T-helper 17 cell (primary cell): ENCODE data around the gene CAGE1. TPM values are rescaled to one million over a fixed set of nuclear protein-coding genes. Genes with fewer than 3 reads are reported as not detected.
"Not testable (repeated sequence)": the region's sequence is repeated elsewhere in the genome, so short reads cannot be mapped to it uniquely, and the experiment has no call there.

Experiments
- ATAC-seq: fragments of 150-1000 bp; cut with Tn5 transposase; 2 replicates; pipeline ENCODE4 v1.10.0; 2021; ENCODE audit warnings: mild to moderate bottlenecking, moderate library complexity
- DNase-seq, 3 donors: peaks; one replicate each; pipeline versions ENCODE4 v3.0.0 to v3.0.0-alpha.2; 2020 to 2021
- H3K9me3 ChIP-seq: one replicate; pipeline ENCODE4 v1.7.0; 2013; ENCODE audit warnings: low read length, mild to moderate bottlenecking; ENCODE audit not compliant: control insufficient read depth, poor library complexity, severe bottlenecking
- H3K27ac Mint-ChIP-seq: one replicate; pipeline ENCODE4 v1.8.0; 2022; ENCODE audit warnings: mild to moderate bottlenecking, moderate library complexity, mixed read lengths
- H3K27me3 Mint-ChIP-seq: one replicate; pipeline ENCODE4 v1.8.0; 2022; ENCODE audit warnings: mixed read lengths
- H3K36me3 Mint-ChIP-seq: one replicate; pipeline ENCODE4 v1.8.0; 2022; ENCODE audit warnings: low read depth, mixed read lengths
- H3K4me1 Mint-ChIP-seq: one replicate; pipeline ENCODE4 v1.8.0; 2022; ENCODE audit warnings: mild to moderate bottlenecking, mixed read lengths
- H3K4me3 Mint-ChIP-seq: one replicate; pipeline ENCODE4 v1.8.0; 2022; ENCODE audit warnings: mild to moderate bottlenecking, moderate library complexity, mixed read lengths
- total RNA-seq, 4 donors: library from RNA in 2 of 4; stranded (reverse) in 2 of 4; gene quantifications; one replicate each; pipeline ENCODE4 v1.2.3 and lab custom pipeline; 2022 to 2026

Gene CAGE1
- total RNA-seq, 2 donors from 2014 or later = 0.57 to 0.60 TPM

DNA sequence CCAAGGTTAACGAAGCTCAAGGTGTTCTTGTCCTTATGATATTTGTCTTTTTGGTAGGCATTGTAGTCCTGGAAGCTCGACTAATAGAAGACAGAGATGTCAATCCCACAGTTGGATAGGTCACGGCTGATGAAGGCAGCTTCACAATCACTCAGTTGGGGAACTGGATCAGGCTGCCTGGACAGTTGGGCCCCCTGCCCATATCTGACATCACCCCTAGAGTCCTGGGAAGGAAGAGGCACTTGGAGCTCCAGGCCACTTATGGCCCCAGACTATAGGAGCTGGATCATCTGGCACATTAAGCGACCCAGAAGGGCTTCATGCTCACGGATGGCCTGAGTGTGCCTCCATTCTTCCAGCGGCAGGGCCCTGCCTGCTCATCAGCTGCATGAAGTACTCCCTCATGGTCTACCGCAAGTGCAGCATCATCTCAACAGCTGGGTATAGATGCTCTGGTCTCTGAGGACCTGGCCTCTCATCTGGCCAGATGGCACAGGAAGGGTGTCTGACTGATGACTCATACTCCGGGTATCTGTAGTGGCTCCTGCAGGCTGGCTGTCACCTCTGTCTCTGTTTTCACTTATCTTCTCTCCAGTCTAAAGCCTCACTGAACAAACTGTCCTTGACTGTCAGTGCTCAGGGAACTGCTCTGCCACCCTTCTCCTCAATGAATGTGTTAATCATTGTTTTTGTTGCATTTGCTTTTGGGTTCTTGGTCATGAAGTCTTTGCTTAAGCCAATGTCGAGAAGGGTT, 47.4 kb downstream of the CAGE1 start:
- no peak for ATAC-seq
- H3K27ac Mint-ChIP-seq = no peak overlapping the region
- no peak overlapping the region for H3K4me3 Mint-ChIP-seq

DNA sequence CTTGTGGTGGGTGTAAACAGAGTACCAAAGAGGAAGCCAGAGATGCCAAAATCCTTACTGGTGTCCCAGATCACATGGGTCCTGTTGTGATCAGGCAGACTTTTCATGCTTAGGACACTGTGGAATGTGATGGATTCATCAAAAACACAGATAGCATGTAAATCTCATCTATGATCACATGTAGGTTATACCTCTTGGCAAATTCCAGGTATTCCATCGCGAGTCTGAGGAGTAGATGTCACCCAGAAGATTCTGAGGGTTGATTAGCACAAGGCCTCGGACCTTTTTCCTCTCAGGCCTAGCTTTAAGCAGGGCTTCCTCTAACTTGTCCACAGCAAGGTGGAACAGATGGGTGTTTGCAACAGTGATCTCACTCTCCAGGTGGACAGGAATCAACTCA, 48.3 kb downstream of the CAGE1 start:
- Mint-ChIP-seq H3K27ac (no peak overlapping the region), H3K4me3 (no peak overlapping the region), H3K4me1 (no peaks in the 10 kb centered on the region), H3K36me3 (no peaks in the 10 kb centered on the region), H3K27me3 (peaks cover 25% of the 10 kb centered on the region)
- ATAC-seq = no peak
- no peak for DNase-seq
- no peaks in the 10 kb centered on the region for H3K9me3 ChIP-seq

More for the DNA sequence above, 47.4 kb downstream of the CAGE1 start:
- peaks cover 25% of the 10 kb centered on the region for H3K27me3 Mint-ChIP-seq
- DNase-seq = no peak
- no peaks in the 10 kb centered on the region for H3K4me1 Mint-ChIP-seq
- no peaks in the 10 kb centered on the region for H3K9me3 ChIP-seq
- H3K36me3 Mint-ChIP-seq = no peaks in the 10 kb centered on the region

DNA sequence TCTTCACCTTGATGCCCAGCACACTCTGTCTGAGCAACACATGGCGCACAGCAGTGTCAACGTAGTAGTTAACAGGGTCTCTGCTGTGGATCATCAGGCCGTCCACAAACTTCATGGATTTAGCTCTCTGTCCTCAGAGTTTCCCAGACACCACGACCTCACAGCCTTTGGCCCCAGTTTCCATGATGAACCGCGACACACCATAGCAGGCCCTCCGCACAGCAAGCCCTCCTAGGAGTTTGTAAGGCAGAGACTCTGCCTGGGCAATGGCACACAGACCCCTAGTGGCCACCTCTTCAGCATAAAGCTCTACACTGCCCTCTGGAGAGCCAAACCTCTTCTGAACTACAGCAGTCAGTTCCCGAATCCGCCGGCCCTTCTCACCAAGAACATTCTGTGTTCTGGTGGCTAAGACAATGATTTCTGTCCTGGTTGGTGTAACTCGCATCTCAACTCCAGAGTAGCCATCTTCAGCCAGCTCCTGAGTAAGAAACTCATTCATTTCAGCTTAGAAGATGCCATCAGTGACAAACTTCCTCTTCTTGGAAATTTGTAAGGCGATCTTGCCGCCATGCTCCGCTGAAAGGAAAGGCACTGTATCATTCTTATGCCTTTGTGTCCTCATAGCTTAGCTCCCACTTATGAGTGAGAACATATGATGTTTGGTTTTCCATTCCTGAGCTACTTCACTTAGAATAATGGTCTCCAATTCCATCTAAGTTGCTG, 50.4 kb downstream of the CAGE1 start:
- not testable (repeated sequence) for H3K36me3 Mint-ChIP-seq, H3K4me1 Mint-ChIP-seq, ATAC-seq, DNase-seq, H3K4me3 Mint-ChIP-seq, H3K27ac Mint-ChIP-seq, H3K9me3 ChIP-seq
- peaks cover 25% of the 10 kb centered on the region for H3K27me3 Mint-ChIP-seq

DNA sequence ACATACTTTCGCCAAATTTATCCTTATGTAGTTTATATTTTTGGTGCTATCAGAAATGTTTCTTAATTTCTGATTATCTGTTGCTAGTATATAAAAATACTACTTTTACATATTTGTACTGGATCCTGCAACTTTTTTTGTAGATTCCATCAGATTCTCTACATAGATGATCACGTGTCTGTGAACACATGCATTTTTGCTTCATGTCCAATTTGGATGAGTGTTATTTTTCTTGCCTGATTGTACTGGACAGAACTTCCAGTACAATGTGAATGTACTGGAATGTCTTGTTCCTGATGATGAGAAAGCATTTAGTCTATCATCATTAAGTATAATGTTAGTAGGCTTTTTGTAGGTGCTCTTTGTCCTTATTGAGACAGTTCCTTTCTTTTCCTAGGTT, 51.5 kb downstream of the CAGE1 start:
- H3K4me3 Mint-ChIP-seq = no peak overlapping the region
- no peaks in the 10 kb centered on the region for H3K4me1 Mint-ChIP-seq
- H3K36me3 Mint-ChIP-seq = no peaks in the 10 kb centered on the region
- no peak overlapping the region for H3K27ac Mint-ChIP-seq
- H3K9me3 ChIP-seq = no peaks in the 10 kb centered on the region
- peaks cover 18% of the 10 kb centered on the region for H3K27me3 Mint-ChIP-seq
- no peak for ATAC-seq
- DNase-seq = no peak

DNA sequence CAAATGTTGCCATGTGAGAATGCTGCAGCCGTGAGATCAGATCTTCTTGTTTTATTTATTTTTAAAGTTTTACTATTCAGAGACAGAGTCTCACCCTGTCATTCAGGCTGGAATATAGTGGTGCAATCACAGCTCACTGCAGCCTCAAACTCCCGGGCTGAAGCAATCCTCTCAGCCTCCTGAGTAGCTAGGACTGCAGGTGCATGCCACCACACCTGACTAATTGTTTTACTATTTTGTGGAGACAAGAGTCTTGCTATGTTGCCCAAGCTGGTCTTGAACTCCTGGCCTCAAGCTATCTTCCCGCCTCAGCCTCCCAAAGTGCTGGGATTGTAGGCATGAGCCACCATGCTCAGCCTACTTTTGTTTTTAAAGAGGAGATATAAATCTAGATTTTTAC, 54.0 kb downstream of the CAGE1 start:
- Mint-ChIP-seq H3K27ac (no peak overlapping the region), H3K27me3 (no peaks in the 10 kb centered on the region), H3K4me3 (no peak overlapping the region), H3K4me1 (no peaks in the 10 kb centered on the region), H3K36me3 (no peaks in the 10 kb centered on the region)
- DNase-seq (no peak), ATAC-seq (no peak)
- H3K9me3 ChIP-seq = no peaks in the 10 kb centered on the region

DNA sequence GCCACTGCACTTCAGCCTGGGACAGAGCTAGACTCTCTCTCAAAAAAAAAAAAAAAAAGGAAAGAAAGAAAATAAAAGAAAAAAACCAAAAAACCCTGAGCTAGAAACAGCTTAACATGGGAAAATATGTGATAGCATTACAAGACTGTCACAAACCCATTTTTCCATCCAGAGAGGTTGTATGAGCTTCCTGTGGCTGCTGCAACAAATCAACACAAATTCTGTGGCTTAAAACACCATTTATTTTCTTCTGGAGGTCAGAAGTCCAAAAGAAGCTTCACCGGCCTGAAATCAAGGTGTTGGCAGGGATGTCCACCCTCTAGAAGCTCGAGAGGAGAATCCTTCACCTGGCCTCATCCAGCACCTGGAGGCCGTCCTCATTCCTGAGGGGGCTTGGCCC, 54.9 kb downstream of the CAGE1 start:
- H3K4me1 Mint-ChIP-seq = no peaks in the 10 kb centered on the region
- H3K36me3 Mint-ChIP-seq = no peaks in the 10 kb centered on the region
- ATAC-seq (no peak), DNase-seq (no peak)
- no peak overlapping the region for H3K4me3 Mint-ChIP-seq
- H3K27ac Mint-ChIP-seq = no peak overlapping the region
- no peaks in the 10 kb centered on the region for H3K9me3 ChIP-seq
- no peaks in the 10 kb centered on the region for H3K27me3 Mint-ChIP-seq

DNA sequence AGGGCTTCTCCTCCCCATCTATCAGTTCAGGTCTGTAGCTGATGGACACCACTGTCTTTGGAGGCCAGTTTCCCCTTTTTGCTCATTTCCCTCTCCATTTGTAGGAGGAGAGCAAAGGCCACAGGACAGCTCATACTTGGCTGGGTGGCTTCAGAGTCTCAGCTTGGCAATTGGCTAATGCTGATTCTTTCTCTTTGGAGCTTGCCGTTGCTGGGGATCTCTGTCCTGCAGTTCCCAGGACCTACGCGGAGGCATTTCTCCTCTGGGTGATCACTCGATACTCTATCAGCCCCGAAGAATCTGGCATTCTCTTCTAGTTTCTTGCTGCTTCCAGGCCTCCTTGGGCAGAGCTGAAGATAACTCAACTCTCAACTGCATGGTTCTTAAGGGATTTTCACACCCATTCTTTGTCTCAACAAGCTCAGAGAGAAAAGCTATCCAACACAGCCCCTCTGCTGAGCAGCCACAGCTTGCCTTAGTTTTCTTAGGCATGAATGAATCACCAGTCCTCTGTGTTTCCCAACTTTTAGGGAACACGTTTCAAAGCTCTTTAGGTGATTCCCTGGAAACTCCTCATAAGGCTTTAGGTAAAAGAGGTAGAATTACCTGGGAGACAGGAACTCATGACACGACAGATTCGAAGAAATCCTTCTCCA, 57.3 kb downstream of the CAGE1 start:
- DNase-seq (no peak), ATAC-seq (no peak)
- H3K4me3 Mint-ChIP-seq = no peak overlapping the region
- H3K9me3 ChIP-seq = no peaks in the 10 kb centered on the region
- H3K36me3 Mint-ChIP-seq = peaks cover 2% of the 10 kb centered on the region
- H3K27me3 Mint-ChIP-seq = peaks cover 8% of the 10 kb centered on the region
- H3K27ac Mint-ChIP-seq = no peak overlapping the region
- H3K4me1 Mint-ChIP-seq = peaks cover 3% of the 10 kb centered on the region

DNA sequence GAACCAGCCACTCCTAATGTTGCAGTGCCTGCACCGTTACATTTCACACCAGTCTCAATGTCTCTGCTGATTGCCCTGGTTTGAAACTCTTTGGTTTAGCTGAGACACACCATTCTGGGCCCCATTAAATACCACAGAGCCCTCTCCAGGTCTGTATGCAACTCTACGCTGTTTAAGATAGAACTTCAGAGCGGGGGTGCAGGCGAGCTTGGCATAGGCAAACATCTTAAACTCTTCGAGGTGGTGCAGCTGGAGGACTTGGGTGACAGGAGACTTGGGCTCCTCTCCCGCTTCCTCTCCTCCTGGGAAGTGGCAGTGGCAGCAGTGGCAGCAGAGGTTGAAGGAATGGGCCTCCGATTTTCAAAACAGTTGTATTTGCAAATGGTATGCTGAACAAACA, 58.1 kb downstream of the CAGE1 start:
- H3K9me3 ChIP-seq = no peaks in the 10 kb centered on the region
- Mint-ChIP-seq H3K4me1 (peaks cover 3% of the 10 kb centered on the region), H3K4me3 (no peak overlapping the region), H3K27me3 (peaks cover 8% of the 10 kb centered on the region), H3K27ac (no peak overlapping the region), H3K36me3 (peaks cover 2% of the 10 kb centered on the region)
- DNase-seq = no peak
- no peak for ATAC-seq

DNA sequence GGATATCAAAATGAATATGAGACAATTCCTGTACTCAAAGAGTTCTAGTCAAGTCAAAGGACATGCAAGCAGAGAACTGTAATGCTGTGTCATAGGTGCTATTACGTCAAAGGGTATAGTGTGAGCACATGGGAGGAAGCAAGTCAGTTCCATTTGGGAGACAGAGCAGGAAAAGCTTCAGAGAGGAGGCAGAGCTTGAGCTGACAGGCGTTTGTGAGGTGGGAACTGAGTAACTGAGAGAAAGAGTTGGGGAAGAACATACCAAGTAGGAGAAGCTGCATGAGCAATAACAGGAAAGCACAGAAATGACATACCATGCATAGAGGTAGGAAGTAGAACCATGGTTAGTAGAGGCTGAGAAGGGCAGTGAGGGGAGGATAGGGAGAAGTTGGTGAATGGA, 61.3 kb downstream of the CAGE1 start:
- DNase-seq (no peak), ATAC-seq (no peak)
- Mint-ChIP-seq H3K27me3 (peaks cover 8% of the 10 kb centered on the region), H3K36me3 (peaks cover 2% of the 10 kb centered on the region), H3K4me1 (peaks cover 3% of the 10 kb centered on the region), H3K27ac (no peak overlapping the region), H3K4me3 (no peak overlapping the region)
- H3K9me3 ChIP-seq = no peaks in the 10 kb centered on the region

DNA sequence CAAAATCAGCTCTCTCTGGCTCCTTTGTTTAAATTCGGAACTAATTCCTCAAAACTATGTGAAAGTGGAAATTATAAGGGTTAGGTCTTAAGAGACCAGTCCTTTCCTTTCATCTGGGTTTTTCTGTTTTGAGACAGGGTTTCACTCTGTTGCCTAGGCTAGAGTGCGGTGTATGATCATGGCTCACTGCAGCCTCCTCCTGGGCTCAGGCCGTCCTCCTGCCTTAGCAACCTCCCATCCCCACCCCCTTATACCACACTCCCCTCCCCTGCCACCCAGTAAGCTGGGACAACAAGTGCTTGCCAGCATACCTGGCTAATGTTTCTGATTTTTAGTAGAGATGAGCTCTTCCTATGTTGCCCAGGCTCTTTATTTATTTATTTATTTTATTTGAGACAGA, 63.8 kb downstream of the CAGE1 start:
- H3K27ac Mint-ChIP-seq = no peak overlapping the region
- H3K36me3 Mint-ChIP-seq = peaks cover 2% of the 10 kb centered on the region
- H3K4me1 Mint-ChIP-seq = peaks cover 3% of the 10 kb centered on the region
- H3K27me3 Mint-ChIP-seq = peaks cover 15% of the 10 kb centered on the region
- no peak for ATAC-seq
- H3K9me3 ChIP-seq = no peaks in the 10 kb centered on the region
- no peak overlapping the region for H3K4me3 Mint-ChIP-seq
- no peak for DNase-seq

DNA sequence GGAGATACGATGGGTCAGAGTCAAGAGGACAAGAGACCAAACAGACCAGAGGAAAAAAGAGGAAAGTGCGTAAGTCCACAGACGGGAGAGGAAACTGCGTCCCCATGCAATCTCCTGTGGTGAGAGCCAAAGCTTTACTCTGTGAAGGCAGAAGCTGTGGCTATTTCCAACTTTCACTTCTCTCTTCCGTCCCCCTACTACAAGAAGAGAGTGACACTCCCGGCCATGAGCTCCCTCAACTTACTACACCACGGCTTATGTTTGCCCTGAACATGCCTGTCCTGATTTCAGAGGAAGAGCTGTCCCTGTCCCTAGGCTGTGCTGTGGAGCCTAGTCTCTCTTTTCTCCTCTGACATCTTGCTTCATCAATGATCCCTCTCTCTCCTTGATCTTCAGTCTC, 65.0 kb downstream of the CAGE1 start:
- H3K9me3 ChIP-seq = no peaks in the 10 kb centered on the region
- no peak overlapping the region for H3K4me3 Mint-ChIP-seq
- ATAC-seq (peak; percentile 54), DNase-seq (no peak)
- H3K27me3 Mint-ChIP-seq = peaks cover 15% of the 10 kb centered on the region
- peaks cover 3% of the 10 kb centered on the region for H3K4me1 Mint-ChIP-seq
- peaks cover 2% of the 10 kb centered on the region for H3K36me3 Mint-ChIP-seq
- no peak overlapping the region for H3K27ac Mint-ChIP-seq

DNA sequence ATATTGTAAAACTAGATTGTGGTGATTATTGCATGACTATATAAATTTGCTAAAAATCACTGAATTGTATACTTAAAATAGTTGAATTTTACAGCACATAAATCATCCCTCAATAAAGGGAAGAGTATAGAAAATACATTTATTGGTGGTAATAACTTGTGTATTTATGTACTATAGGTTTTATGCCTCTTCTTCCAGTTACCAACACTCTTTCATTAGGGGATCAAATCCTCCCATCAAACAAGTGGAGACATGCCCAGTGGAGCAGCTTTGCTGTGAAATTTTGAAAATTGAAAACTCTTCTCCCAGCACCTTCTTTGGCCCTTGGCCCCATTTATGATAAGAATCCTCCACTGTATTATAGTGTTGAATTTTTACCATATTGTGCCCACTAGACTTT, 66.5 kb downstream of the CAGE1 start:
- no peak for DNase-seq
- H3K4me3 Mint-ChIP-seq = no peak overlapping the region
- ATAC-seq = no peak
- H3K9me3 ChIP-seq = no peaks in the 10 kb centered on the region
- no peak overlapping the region for H3K27ac Mint-ChIP-seq
- H3K36me3 Mint-ChIP-seq = peaks cover under 1% of the 10 kb centered on the region
- peaks cover 2% of the 10 kb centered on the region for H3K4me1 Mint-ChIP-seq
- peaks cover 10% of the 10 kb centered on the region for H3K27me3 Mint-ChIP-seq

DNA sequence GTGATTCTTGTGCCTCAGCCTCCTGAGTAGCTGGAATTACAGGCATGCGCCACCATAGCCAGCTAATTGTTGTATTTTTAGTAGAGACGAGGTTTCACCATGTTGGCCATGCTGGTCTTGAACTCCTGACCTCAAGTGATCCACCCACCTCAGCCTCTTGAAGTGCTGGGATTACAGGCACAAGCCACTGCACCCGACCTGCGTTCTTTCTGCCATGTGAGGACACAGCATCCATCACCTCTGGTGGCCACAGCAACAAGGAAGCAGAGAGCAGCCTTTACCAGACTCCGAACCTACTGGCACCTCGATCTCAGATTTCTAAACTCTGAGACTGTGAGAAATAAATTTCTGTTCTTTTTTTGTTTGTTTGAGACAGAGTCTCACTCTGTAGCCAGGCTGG, 67.7 kb downstream of the CAGE1 start:
- not testable (repeated sequence) for H3K9me3 ChIP-seq, DNase-seq, H3K27ac Mint-ChIP-seq, H3K4me3 Mint-ChIP-seq, H3K36me3 Mint-ChIP-seq, H3K27me3 Mint-ChIP-seq, ATAC-seq, H3K4me1 Mint-ChIP-seq
